ENCODE data around the gene ZNF595. TPM values are rescaled to one million over a fixed set of nuclear protein-coding genes. Genes with fewer than 3 reads are reported as not detected.
"Not testable (repeated sequence)": the region's sequence is repeated elsewhere in the genome, so short reads cannot be mapped to it uniquely, and the experiment has no call there.

The ZNF595 gene
- total RNA-seq: 10 to 100 TPM; 11.7 to 36.7 (median 23.4) TPM

GRCh38 chr4:52804-53479 is at the start of gene ZNF595:
TSS of gene ZNF595 (plus strand) at chr4:53321. CDS start at chr4:53489, 168 bp downstream.
- H3K9me3 ChIP-seq, H3K4me1 ChIP-seq, H3K27me3 ChIP-seq, H3K36me3 ChIP-seq: not testable (repeated sequence)
- DNase-seq (peak; percentile 41 to 85), ATAC-seq (ENCODE audit: low FRiP score in 2 of 2) (peak; percentile 89 to 92)
- Histone ChIP-seq H3K27ac (peak within 1 kb of the TSS in 1 of 4 donors; percentile 41), H3K4me3 (peak within 1 kb of the TSS in 3 of 4 donors; percentile 22 to 49 (median 43))
- 46 to 51% methylated on average over 22 to 24 of the region's 29 CpGs for WGBS, 2 donors

- 83 to 85% methylated on average over 48 to 56 of the region's 90 CpGs for WGBS, 2 donors
- H3K27me3 ChIP-seq, H3K4me1 ChIP-seq, H3K9me3 ChIP-seq, H3K36me3 ChIP-seq, H3K27ac ChIP-seq, H3K4me3 ChIP-seq: not testable (repeated sequence)
- DNase-seq (peak in 1 of 2 donors; percentile 55), ATAC-seq (ENCODE audit: low FRiP score in 2 of 2) (peak in 1 of 2 donors; percentile 49)
Observed at GRCh38 chr4:9937-10870, 42.9 kb upstream of the ZNF595 start.

- not testable (repeated sequence) for H3K9me3 ChIP-seq; H3K4me3 ChIP-seq; ATAC-seq (ENCODE audit: low FRiP score in 2 of 2); H3K4me1 ChIP-seq; H3K27me3 ChIP-seq; H3K36me3 ChIP-seq; H3K27ac ChIP-seq
- peak in 1 of 2 donors; percentile 61 for DNase-seq
- 67 to 80% methylated on average over 2 to 31 of the region's 123 CpGs for WGBS, 2 donors
Observed at GRCh38 chr4:11095-11815, 41.9 kb upstream of the ZNF595 start.

DNA sequence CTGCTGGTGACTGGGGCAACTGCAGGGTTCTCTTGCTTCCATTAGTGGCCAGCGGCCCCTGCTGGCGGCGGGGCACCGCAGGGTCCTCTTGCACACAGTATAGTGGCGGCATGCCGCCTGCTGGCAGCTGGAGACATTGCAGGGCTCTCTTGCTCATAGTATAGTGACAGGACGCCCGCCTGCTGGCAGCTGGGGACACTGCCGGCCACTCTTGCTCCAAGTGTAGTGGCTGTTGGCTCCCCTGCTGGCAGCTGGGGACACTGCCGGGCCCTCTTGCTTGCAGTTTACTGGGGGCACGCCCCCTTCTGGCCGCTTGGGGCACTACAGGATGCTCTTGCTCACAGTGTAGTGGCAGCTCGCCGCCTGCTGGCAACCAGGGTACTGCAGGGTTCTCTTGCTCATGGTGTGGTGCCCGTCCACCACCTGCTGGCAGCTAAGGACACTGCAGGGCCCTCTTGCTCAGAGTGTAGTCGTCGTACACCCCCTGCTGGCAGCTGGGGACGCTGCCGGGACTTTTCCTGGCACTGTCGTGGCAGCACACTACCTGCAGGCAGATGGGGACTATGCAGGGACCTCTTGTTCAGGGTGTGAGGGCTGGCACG is 41.2 kb upstream of the ZNF595 start:
- ATAC-seq (ENCODE audit: low FRiP score in 2 of 2) (peak; percentile 39 to 87), DNase-seq (peak in 1 of 2 donors; percentile 83)
- not testable (repeated sequence) for H3K4me3 ChIP-seq, H3K27me3 ChIP-seq, H3K9me3 ChIP-seq, H3K27ac ChIP-seq, H3K4me1 ChIP-seq, H3K36me3 ChIP-seq
- TF ChIP-seq, protein P1, sequence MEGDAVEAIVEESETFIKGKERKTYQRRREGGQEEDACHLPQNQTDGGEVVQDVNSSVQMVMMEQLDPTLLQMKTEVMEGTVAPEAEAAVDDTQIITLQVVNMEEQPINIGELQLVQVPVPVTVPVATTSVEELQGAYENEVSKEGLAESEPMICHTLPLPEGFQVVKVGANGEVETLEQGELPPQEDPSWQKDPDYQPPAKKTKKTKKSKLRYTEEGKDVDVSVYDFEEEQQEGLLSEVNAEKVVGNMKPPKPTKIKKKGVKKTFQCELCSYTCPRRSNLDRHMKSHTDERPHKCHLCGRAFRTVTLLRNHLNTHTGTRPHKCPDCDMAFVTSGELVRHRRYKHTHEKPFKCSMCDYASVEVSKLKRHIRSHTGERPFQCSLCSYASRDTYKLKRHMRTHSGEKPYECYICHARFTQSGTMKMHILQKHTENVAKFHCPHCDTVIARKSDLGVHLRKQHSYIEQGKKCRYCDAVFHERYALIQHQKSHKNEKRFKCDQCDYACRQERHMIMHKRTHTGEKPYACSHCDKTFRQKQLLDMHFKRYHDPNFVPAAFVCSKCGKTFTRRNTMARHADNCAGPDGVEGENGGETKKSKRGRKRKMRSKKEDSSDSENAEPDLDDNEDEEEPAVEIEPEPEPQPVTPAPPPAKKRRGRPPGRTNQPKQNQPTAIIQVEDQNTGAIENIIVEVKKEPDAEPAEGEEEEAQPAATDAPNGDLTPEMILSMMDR (IDR thresholded peaks at IDR 0.05): peak in 2 of 6 experiments; percentile 17 to 27
- 76% methylated on average over 11 of the region's 21 CpGs; no CpG with 5 or more reads in 1 of the 2 donors for WGBS, 2 donors

DNA sequence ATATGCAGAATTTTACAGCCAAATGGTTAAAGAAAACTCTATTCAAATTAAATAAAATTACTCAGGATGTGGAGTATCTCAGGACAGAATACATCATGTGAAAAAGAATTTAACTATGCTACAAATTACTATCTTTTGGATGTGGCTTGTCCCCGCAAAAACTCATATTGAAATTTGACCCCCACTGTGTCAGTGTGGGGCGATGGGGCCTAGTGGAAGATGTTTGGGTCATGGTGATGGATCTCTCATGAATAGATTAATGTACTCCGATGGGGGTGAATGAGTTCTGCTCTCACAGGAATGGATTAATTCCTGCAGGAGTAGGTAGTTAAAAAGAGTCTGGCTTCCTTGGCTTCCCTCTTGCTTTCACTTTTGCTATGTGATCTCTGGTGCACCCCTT is 35.0 kb upstream of the ZNF595 start:
- not testable (repeated sequence) for DNase-seq; ATAC-seq (ENCODE audit: low FRiP score in 2 of 2); H3K4me3 ChIP-seq; H3K27me3 ChIP-seq; H3K36me3 ChIP-seq; H3K27ac ChIP-seq; H3K9me3 ChIP-seq; H3K4me1 ChIP-seq
- WGBS, 2 donors: 47 to 65% methylated on average over 3 of the region's 3 CpGs

DNA sequence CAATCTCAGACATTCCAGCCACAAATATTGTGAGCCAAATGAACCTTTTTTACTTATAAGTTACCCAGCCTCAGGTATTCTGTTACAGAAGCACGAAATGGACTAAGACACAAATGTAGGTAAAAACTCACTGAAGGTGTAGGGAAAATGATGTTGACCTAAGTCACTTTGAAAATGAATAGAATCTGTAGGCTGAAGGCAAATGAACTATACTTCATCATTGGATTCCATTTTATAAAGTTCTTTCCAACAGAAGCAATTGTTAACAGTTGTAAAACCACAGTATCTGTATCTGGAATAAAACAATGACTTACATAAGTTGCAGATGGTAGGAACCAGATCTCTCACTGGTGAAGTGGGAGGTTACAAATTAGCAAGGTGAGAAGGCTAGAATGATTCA is 34.5 kb upstream of the ZNF595 start:
- H3K4me1 ChIP-seq; H3K9me3 ChIP-seq; H3K27ac ChIP-seq; H3K4me3 ChIP-seq; H3K27me3 ChIP-seq; DNase-seq; H3K36me3 ChIP-seq; ATAC-seq (ENCODE audit: low FRiP score in 2 of 2): not testable (repeated sequence)
- WGBS, 2 donors: 45 to 55% methylated on average over 1 of the region's 1 CpG

DNA sequence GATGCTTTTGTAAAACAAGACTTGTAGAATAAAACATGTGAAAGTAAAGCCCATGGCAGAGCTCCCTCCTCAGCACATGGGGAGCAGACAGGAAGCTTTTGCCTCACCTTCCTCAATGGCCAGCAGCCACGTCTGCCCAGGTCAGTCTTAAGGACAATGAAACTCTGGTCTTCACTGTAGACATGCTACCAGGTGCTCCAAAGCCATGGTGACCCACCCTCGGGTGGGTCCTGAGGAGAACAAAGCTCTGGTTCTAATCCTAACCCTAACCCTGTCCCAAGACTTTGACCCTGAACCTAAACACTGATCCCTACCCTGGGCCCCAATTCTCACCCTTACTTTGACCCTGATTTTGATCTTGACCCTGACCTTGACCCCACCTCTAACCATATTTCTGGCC is 30.2 kb upstream of the ZNF595 start:
- not testable (repeated sequence) for H3K36me3 ChIP-seq; ATAC-seq (ENCODE audit: low FRiP score in 2 of 2); H3K27ac ChIP-seq; H3K4me3 ChIP-seq; H3K27me3 ChIP-seq; DNase-seq; H3K9me3 ChIP-seq; H3K4me1 ChIP-seq
- WGBS, 2 donors: 37 to 46% methylated on average over 2 of the region's 2 CpGs

GRCh38 chr4:24359-24758 is 28.8 kb upstream of the ZNF595 start:
- ATAC-seq (ENCODE audit: low FRiP score in 2 of 2); H3K36me3 ChIP-seq; H3K4me3 ChIP-seq; H3K4me1 ChIP-seq; H3K27ac ChIP-seq; H3K9me3 ChIP-seq; H3K27me3 ChIP-seq; DNase-seq: not testable (repeated sequence)
- WGBS, 2 donors: no CpG with 5 or more reads among the region's 1 CpG

DNA sequence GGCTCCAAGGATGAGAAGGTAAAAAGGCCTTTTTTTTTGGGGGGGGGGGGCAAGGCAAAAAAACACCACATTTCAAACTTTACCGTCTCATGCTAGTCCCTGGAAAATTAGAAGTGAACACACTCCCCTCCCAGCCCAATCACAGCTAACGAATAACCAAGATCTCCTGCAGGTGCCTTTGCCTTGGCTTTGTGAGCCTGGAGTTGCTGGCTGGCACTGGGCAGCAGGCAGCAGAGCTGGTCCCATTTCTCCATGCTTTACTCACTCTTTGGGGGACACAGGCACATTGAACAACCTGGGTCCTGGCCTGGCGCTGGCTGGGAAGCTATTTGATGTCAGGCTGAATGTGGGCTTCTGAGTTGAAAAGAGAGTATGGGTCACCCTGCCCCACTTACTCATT is 25.6 kb upstream of the ZNF595 start:
- H3K4me1 ChIP-seq; H3K36me3 ChIP-seq; H3K9me3 ChIP-seq; H3K4me3 ChIP-seq; ATAC-seq (ENCODE audit: low FRiP score in 2 of 2); DNase-seq; H3K27ac ChIP-seq; H3K27me3 ChIP-seq: not testable (repeated sequence)
- 64 to 89% methylated on average over 3 of the region's 3 CpGs for WGBS, 2 donors

DNA sequence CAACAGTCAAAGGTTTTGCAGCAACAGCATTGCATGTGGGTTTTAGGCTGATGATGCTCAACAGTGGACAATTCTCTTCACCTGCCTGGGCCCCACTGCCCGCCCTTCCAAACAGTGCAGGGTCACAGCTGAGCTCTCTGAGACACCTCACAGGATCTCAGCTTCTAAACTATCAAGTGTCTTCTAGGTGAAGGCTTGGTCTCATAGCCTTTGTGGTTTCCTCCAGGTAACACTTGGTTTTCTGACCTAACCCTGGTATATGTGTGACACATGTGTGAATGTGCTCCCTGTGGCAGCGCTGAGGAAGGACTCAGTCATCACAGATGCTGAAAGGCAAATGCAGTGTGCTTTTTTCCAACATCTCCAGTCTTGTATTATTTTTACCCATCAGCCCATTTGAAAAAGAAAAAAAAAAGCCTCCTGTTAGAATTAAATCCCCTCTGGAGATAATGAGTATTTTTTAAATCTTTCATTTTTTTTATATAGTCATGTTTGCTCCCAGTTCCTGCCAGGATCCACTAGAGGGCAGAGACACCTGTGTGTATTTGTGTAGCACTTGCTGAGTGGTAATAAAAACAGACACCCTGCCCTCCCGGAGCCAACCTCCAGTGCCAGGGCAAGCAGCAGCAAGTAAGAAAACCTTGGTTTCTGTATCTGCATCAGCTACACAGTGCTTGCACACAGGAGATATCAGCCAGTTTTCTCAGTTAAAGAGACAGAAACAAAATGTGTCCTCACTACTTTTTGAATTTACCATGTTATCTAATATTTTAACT is 24.2 kb upstream of the ZNF595 start:
- 45 to 59% methylated on average over 1 of the region's 3 CpGs for WGBS, 2 donors
- not testable (repeated sequence) for H3K9me3 ChIP-seq; H3K36me3 ChIP-seq; H3K27me3 ChIP-seq; H3K27ac ChIP-seq; ATAC-seq (ENCODE audit: low FRiP score in 2 of 2); DNase-seq; H3K4me1 ChIP-seq; H3K4me3 ChIP-seq

GRCh38 chr4:33314-33713 is 19.8 kb upstream of the ZNF595 start:
- WGBS, 2 donors: no CpG with 5 or more reads among the region's 6 CpGs
- not testable (repeated sequence) for H3K27ac ChIP-seq, H3K27me3 ChIP-seq, H3K9me3 ChIP-seq, H3K36me3 ChIP-seq, H3K4me3 ChIP-seq, DNase-seq, H3K4me1 ChIP-seq
- peak in 1 of 2 donors; percentile 65 for ATAC-seq (ENCODE audit: low FRiP score in 2 of 2)
